GM12878 (cell line): ENCODE measurements around the gene TCF4. TPM values are rescaled to one million over a fixed set of nuclear protein-coding genes. Genes with fewer than 3 reads are reported as not detected.

Experiments used
- ATAC-seq: fragments of 200-7000 bp; cut with Tn5 transposase; 3 replicates; pipeline ENCODE4 v1.9.1; 2020; ENCODE audit warnings: mild to moderate bottlenecking, moderate library complexity
- BruUV-seq: library from RNA; stranded (reverse); fragments of 400-500 nt; replicated peaks from 2 replicates; lab custom pipeline; 2021; lab: Mats Ljungman, UMichigan
- CTCF ChIA-PET: fragments of 300-600 bp; sonication (Branson Sonifier 250); formaldehyde crosslinking; extraction: SDS; loops from one replicate; lab custom pipeline; 2021; ENCODE audit warnings: inconsistent platforms; lab: Yijun Ruan, JAX
- POLR2A ChIA-PET: fragments of 350-600 bp; formaldehyde crosslinking; extraction: SDS; loops from one replicate; lab custom pipeline; 2021; ENCODE audit warnings: inconsistent platforms; lab: Charles Lee
- RAD21 ChIA-PET: fragments of 300-600 bp; sonication (Branson Sonifier 250); formaldehyde crosslinking; loops from one replicate; lab custom pipeline; 2023; ENCODE audit warnings: antibody characterized with exemption; ENCODE audit not compliant: unreplicated experiment; lab: Charles Lee
- SMC1A ChIA-PET: fragments of 300-600 bp; sonication (Branson Sonifier 250); formaldehyde crosslinking; loops from one replicate; lab custom pipeline; 2023; ENCODE audit not compliant: unreplicated experiment, uncharacterized antibody; lab: Charles Lee
- DNase-seq: peaks from one replicate; pipeline ENCODE4 v3.0.0-alpha.2; 2011; ENCODE audit warnings: low read depth, low spot score
- FAIRE-seq: peaks from 3 replicates; lab custom pipeline; 2011; peaks lifted over from hg19 to GRCh38; lab: Jason Lieb, UNC
- H2AFZ ChIP-seq: 2 replicates; pipeline ENCODE4 v1.6.0; 2011; ENCODE audit warnings: low read depth, low read length, control low read depth; ENCODE audit not compliant: control insufficient read depth
- H3K27ac ChIP-seq: 2 replicates; pipeline ENCODE4 v1.5.1; 2011; ENCODE audit warnings: control low read depth; ENCODE audit not compliant: control insufficient read depth, insufficient read depth
- H3K27me3 ChIP-seq, 2 experiments: replicated peaks in 1 of 2; 2 replicates each; pipeline versions ENCODE4 v1.6.0 to v1.6.1; 2011; ENCODE audit warnings: low read length in 1 of 2; ENCODE audit not compliant: control insufficient read depth in 2 of 2, insufficient read depth in 2 of 2
- H3K36me3 ChIP-seq, 2 experiments: 2 replicates each; pipeline ENCODE4 v1.5.1; 2011; ENCODE audit warnings: low read length in 1 of 2; ENCODE audit not compliant: control insufficient read depth in 2 of 2, insufficient read depth in 2 of 2
- H3K4me1 ChIP-seq: 2 replicates; pipeline ENCODE4 v1.6.1; 2011; ENCODE audit warnings: mild to moderate bottlenecking, low read length, moderate library complexity, mixed read lengths; ENCODE audit not compliant: control insufficient read depth, insufficient read depth
- H3K4me2 ChIP-seq: 2 replicates; pipeline ENCODE4 v1.6.0; 2011; ENCODE audit warnings: control low read depth; ENCODE audit not compliant: control insufficient read depth, insufficient read depth
- H3K4me3 ChIP-seq: fragments of 200-600 bp; sonication (generic); 2 replicates; pipeline ENCODE4 v1.5.1; 2016
- H3K79me2 ChIP-seq: 2 replicates; pipeline ENCODE4 v1.6.0; 2011; ENCODE audit warnings: low read length; ENCODE audit not compliant: control insufficient read depth, insufficient read depth
- H3K9ac ChIP-seq: 2 replicates; pipeline ENCODE4 v1.8.0; 2011; ENCODE audit warnings: low read length, control low read depth, mixed read lengths; ENCODE audit not compliant: control insufficient read depth, insufficient read depth
- H3K9me3 ChIP-seq: replicated peaks from 3 replicates; pipeline ENCODE4 v1.5.1; 2011; ENCODE audit warnings: mild to moderate bottlenecking, low read length; ENCODE audit not compliant: control insufficient read depth, insufficient read depth
- H4K20me1 ChIP-seq: 2 replicates; pipeline ENCODE4 v1.6.0; 2011; ENCODE audit not compliant: control insufficient read depth, insufficient read depth
- ASH2L ChIP-seq: fragments of 300-600, 200-600 bp; sonication (generic); IDR thresholded peaks from 2 replicates; pipeline ENCODE4 v1.6.1; 2017; ENCODE audit warnings: low read depth, mild to moderate bottlenecking, borderline replicate concordance
- CBFB ChIP-seq: IDR thresholded peaks from 2 replicates; pipeline ENCODE4 v1.6.1; 2016; ENCODE audit warnings: antibody characterized with exemption, low read depth
- CREB1 ChIP-seq: IDR thresholded peaks from 2 replicates; pipeline ENCODE4 v1.6.1; 2012; ENCODE audit warnings: low read depth, mild to moderate bottlenecking, inconsistent platforms
- FOXK2 ChIP-seq: fragments of 450-650 bp; IDR thresholded peaks from 2 replicates; pipeline ENCODE4 v1.6.1; 2017; ENCODE audit warnings: mild to moderate bottlenecking, moderate library complexity
- FOXM1 ChIP-seq: IDR thresholded peaks from 2 replicates; pipeline ENCODE4 v1.6.1; 2012; ENCODE audit warnings: low read depth, mild to moderate bottlenecking, inconsistent platforms, low read length, moderate library complexity
- HCFC1 ChIP-seq: fragments of 150-350 bp; IDR thresholded peaks from 2 replicates; pipeline ENCODE4 v1.6.1; 2014; ENCODE audit warnings: low read length
- HDAC2 ChIP-seq: fragments of 200-600 bp; sonication (generic); IDR thresholded peaks from 2 replicates; pipeline ENCODE4 v1.6.1; 2017
- HDGF ChIP-seq: fragments of 450-650 bp; IDR thresholded peaks from 2 replicates; pipeline ENCODE4 v1.6.1; 2016; ENCODE audit warnings: antibody characterized with exemption
- KDM1A ChIP-seq: fragments of 200-600 bp; sonication (generic); IDR thresholded peaks from 2 replicates; pipeline ENCODE4 v1.6.1; 2016; ENCODE audit warnings: borderline replicate concordance
- NR2C2 ChIP-seq: IDR thresholded peaks from 2 replicates; pipeline ENCODE4 v1.6.1; 2011; ENCODE audit warnings: borderline replicate concordance, low read depth; ENCODE audit not compliant: control insufficient read depth, insufficient read length
- PAX5 ChIP-seq: IDR thresholded peaks from 2 replicates; pipeline ENCODE4 v1.6.1; 2011; ENCODE audit warnings: low read depth, low read length, borderline replicate concordance
- RBBP5 ChIP-seq: fragments of 200-600 bp; sonication (generic); conservative IDR thresholded peaks from 2 replicates; pipeline ENCODE4 v1.6.1; 2016
- SIN3A ChIP-seq: IDR thresholded peaks from 2 replicates; pipeline ENCODE4 v1.6.1; 2012; ENCODE audit warnings: low read depth, low read length, improper control_type of control experiment
- SMARCA5 ChIP-seq: fragments of 450-650 bp; IDR thresholded peaks from 2 replicates; pipeline ENCODE4 v1.6.1; 2017; ENCODE audit warnings: mild to moderate bottlenecking
- TCF7 ChIP-seq: IDR thresholded peaks from 2 replicates; pipeline ENCODE4 v1.6.1; 2014; ENCODE audit warnings: antibody characterized with exemption, borderline replicate concordance
- ZNF207 ChIP-seq: fragments of 450-650 bp; IDR thresholded peaks from 2 replicates; pipeline ENCODE4 v1.6.1; 2014; ENCODE audit warnings: antibody characterized with exemption, mild to moderate bottlenecking, borderline replicate concordance
- WGBS: methylation state at CpG from one replicate; pipeline ENCODE4 v1.1.6; 2016; ENCODE audit warnings: low lambda C conversion rate; ENCODE audit not compliant: insufficient replicate concordance, insufficient coverage; ENCODE audit errors: missing lambda C conversion rate; 5-methylcytosine and 5-hydroxymethylcytosine counted together
- in situ Hi-C: fragments of 300-500 bp; cut with MboI; formaldehyde crosslinking; loops from 9 replicates; pipeline ENCODE4 v1.14.3; 2018; ENCODE audit warnings: mixed read lengths
- intact Hi-C: fragments of 100-400 bp; cut with micrococcal nuclease; formaldehyde crosslinking; loops from one replicate; pipeline ENCODE4 v1.14.2; 2022; ENCODE audit not compliant: unreplicated experiment
- polyA plus RNA-seq, 11 experiments: library from polyadenylated mRNA; depleted of rRNA in 4 of 11; unstranded in 6 of 11; stranded (reverse) in 5 of 11; fragments of >200 nt; fragmentation: Nextera tagmentation in 4 of 11; fragmentation: Illumina TruSeq in 1 of 11; extraction: Ambion mirVana in 4 of 11; extraction: Trizol in 1 of 11; gene quantifications; 1 replicate in 1 of 11; 2 replicates in 10 of 11; pipeline versions ENCODE4 v1.2.1 to v1.2.3, GENCODE V29; 2011 to 2016; ENCODE audit warnings: inconsistent platforms in 2 of 11, missing spikeins in 2 of 11, low read depth in 1 of 11
- total RNA-seq, 4 experiments: library from RNA; depleted of rRNA in 3 of 4; stranded (reverse); fragments of >200 nt in 3 of 4; fragmentation: Illumina TruSeq in 1 of 4; extraction: Trizol in 1 of 4; gene quantifications; 2 replicates each; pipeline versions ENCODE4 v1.2.1 to v1.2.3, GENCODE V29; 2013 to 2021
- TF ChIP-seq, protein P1 (sequence below): fragments of 450-650 bp; IDR thresholded peaks from 2 replicates; pipeline ENCODE4 v1.6.1; 2017; ENCODE audit warnings: mild to moderate bottlenecking, low read depth, inconsistent platforms; ENCODE audit not compliant: poor library complexity, severe bottlenecking

TCF4 gene
- total and polyA plus RNA-seq, 10 of the 15 experiments (the other 5 are each of a cell fraction or from before 2014, with no cell fraction given), result 15.2 to 94.0 (median 31.5) TPM

DNA sequence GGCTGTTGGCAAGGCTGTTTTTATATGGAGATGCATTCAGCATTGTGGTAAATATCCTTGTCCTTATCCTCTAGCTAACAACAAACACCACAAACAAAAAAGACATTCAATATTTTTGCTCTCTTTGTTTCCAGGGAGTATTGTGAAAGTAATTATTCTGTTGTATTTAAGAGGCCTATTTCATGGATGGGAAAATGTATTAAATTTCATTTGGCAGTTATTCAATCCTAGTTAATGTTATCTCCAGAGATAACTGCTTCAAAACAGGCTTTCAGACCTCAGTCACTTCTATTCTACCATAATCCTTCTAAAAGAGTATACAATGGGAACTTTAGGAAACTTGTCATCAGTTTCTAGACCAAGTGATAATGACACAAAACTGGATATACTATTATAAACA lies 348.3 kb downstream of the TCF4 start:
- Histone ChIP-seq H3K4me3 (no peak overlapping the region), H3K27ac (peak overlapping the region; percentile 54; the same call in 1 of the 2 replicates), H3K4me1 (peaks cover 45% of the 10 kb centered on the region), H3K27me3 (no peaks in the 10 kb centered on the region), H4K20me1 (no peaks in the 10 kb centered on the region), H3K4me2 (no peak overlapping the region; the same call in 1 of the 2 replicates), H3K79me2 (no peaks in the 10 kb centered on the region; the same call in none of the 2 replicates), H3K9me3 (no peaks in the 10 kb centered on the region), H2AFZ (no peak overlapping the region), H3K9ac (no peak overlapping the region), H3K36me3 (peaks cover 6 to 22% of the 10 kb centered on the region in 2 experiments)
- DNase-seq (no peak), ATAC-seq (no peak), FAIRE-seq (no peak)
- ChIA-PET POLR2A (interaction anchor here (2.2 to 2.6 kb wide), 2 partner anchors 10 to 29 kb away, joined by 10 to 11 read pairs; no protein-coding TSS in a partner anchor), SMC1A (interaction anchor here (0.9 to 9.0 kb wide), 11 partner anchors 11 to 170 kb away, joined by 3 to 98 read pairs (median 6); no protein-coding TSS in a partner anchor), RAD21 (interaction anchor here (1.3 to 4.6 kb wide), 4 partner anchors 11 to 102 kb away, joined by 3 to 37 read pairs (median 16); no protein-coding TSS in a partner anchor), CTCF (interaction anchor here (1.3 to 10.8 kb wide), 6 partner anchors 10 to 37 kb away, joined by 3 to 153 read pairs (median 5); no protein-coding TSS in a partner anchor)
- BruUV-seq, result no TSS peak
- TF ChIP-seq CREB1 (no peak), PAX5 (no peak), NR2C2 (no peak), FOXK2 (no peak)
- in situ Hi-C loops (loop anchor here (10.0 kb wide), 3 partner anchors 165 to 1335 kb away; no protein-coding TSS in a partner anchor), intact Hi-C loops (loop anchor here (10.0 kb wide), 2 partner anchors 265 to 335 kb away; no protein-coding TSS in a partner anchor)

DNA sequence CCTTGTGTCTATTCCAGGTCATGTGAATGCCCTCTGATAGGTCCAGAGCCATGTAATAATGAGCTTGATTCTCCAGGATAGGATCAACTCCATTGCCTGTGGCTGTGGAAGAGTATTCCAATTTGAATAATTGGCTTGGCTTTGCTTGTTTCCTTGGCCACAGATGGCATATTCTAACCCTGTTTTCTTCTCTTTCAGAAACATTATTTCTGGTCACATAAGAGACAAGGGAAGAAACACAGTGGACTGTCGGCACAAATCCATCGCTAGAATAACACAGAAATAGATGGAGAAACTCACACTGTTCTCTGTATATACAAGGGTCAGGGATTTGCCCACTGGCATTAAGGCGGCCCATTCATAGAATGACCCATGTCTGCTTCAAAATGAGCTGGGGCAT lies 350.3 kb downstream of the TCF4 start:
- DNase-seq (no peak), FAIRE-seq (no peak), ATAC-seq (no peak)
- Histone ChIP-seq H3K27me3 (no peaks in the 10 kb centered on the region), H2AFZ (no peak overlapping the region), H3K9ac (no peak overlapping the region), H3K79me2 (no peaks in the 10 kb centered on the region; the same call in none of the 2 replicates), H3K4me2 (no peak overlapping the region), H3K4me1 (peaks cover 45% of the 10 kb centered on the region), H3K36me3 (peaks cover 8 to 23% of the 10 kb centered on the region in 2 experiments), H3K4me3 (no peak overlapping the region), H3K27ac (no peak overlapping the region), H4K20me1 (no peaks in the 10 kb centered on the region), H3K9me3 (no peaks in the 10 kb centered on the region)
- intact Hi-C loops (loop anchor here (10.0 kb wide), 2 partner anchors 267 to 337 kb away; no protein-coding TSS in a partner anchor), in situ Hi-C loops (loop anchor here (10.0 kb wide), 3 partner anchors 167 to 1337 kb away; no protein-coding TSS in a partner anchor)
- SMC1A ChIA-PET, result interaction anchor here (0.9 to 9.0 kb wide), 13 partner anchors 9 to 179 kb away, joined by 3 to 98 read pairs (median 6); no protein-coding TSS in a partner anchor
- CTCF ChIA-PET, result interaction anchor here (0.6 to 10.8 kb wide), 8 partner anchors 15 to 386 kb away, joined by 3 to 153 read pairs (median 4); no protein-coding TSS in a partner anchor
- BruUV-seq, result no TSS peak
- 100% methylated on average over 3 of the region's 3 CpGs for WGBS
- POLR2A ChIA-PET, result interaction anchor here (1.6 to 2.6 kb wide), 3 partner anchors 12 to 32 kb away, joined by 8 to 11 read pairs (median 10); no protein-coding TSS in a partner anchor
- RAD21 ChIA-PET, result interaction anchor here (0.8 to 5.3 kb wide), 9 partner anchors 13 to 178 kb away, joined by 3 to 50 read pairs (median 4); no protein-coding TSS in a partner anchor
- TF ChIP-seq KDM1A, result no peak
- no peak for TF ChIP-seq ASH2L
- no peak for TF ChIP-seq TCF7
- TF ChIP-seq SIN3A, result no peak
- TF ChIP-seq RBBP5, result no peak
- TF ChIP-seq FOXM1, result no peak
- TF ChIP-seq ZNF207, result no peak
- TF ChIP-seq HDAC2, result no peak
- TF ChIP-seq CBFB, result no peak
- TF ChIP-seq HDGF, result no peak
- no peak for TF ChIP-seq SMARCA5
- TF ChIP-seq, protein P1, sequence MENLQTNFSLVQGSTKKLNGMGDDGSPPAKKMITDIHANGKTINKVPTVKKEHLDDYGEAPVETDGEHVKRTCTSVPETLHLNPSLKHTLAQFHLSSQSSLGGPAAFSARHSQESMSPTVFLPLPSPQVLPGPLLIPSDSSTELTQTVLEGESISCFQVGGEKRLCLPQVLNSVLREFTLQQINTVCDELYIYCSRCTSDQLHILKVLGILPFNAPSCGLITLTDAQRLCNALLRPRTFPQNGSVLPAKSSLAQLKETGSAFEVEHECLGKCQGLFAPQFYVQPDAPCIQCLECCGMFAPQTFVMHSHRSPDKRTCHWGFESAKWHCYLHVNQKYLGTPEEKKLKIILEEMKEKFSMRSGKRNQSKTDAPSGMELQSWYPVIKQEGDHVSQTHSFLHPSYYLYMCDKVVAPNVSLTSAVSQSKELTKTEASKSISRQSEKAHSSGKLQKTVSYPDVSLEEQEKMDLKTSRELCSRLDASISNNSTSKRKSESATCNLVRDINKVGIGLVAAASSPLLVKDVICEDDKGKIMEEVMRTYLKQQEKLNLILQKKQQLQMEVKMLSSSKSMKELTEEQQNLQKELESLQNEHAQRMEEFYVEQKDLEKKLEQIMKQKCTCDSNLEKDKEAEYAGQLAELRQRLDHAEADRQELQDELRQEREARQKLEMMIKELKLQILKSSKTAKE, result no peak
- TF ChIP-seq HCFC1, result no peak
